Chondrocyte (in vitro differentiated cells): ENCODE data around the gene LYVE1. TPM values are rescaled to one million over a fixed set of nuclear protein-coding genes. Genes with fewer than 3 reads are reported as not detected.

Experiments
- DNase-seq: peaks from one replicate; pipeline ENCODE4 v3.0.0; 2021; ENCODE audit warnings: mixed read lengths, low spot score
- H3K27ac Mint-ChIP-seq: one replicate; pipeline ENCODE4 v1.8.0; 2021; ENCODE audit warnings: mild to moderate bottlenecking, moderate library complexity, mixed read lengths; ENCODE audit not compliant: unreplicated experiment
- H3K27me3 Mint-ChIP-seq: 2 replicates; pipeline ENCODE4 v1.8.0; 2021; ENCODE audit warnings: low read depth, mixed read lengths
- H3K36me3 Mint-ChIP-seq: 2 replicates; pipeline ENCODE4 v1.8.0; 2021; ENCODE audit warnings: low read depth, mixed read lengths
- H3K4me1 Mint-ChIP-seq: 2 replicates; pipeline ENCODE4 v1.8.0; 2021; ENCODE audit warnings: low read depth, mild to moderate bottlenecking, mixed read lengths
- H3K4me3 Mint-ChIP-seq: one replicate; pipeline ENCODE4 v1.8.0; 2021; ENCODE audit warnings: mild to moderate bottlenecking, moderate library complexity, mixed read lengths; ENCODE audit not compliant: unreplicated experiment
- H3K9me3 Mint-ChIP-seq: 2 replicates; pipeline ENCODE4 v1.8.0; 2021; ENCODE audit warnings: low read depth, mixed read lengths
- total RNA-seq: library from RNA; stranded (reverse); gene quantifications from 3 replicates; pipeline ENCODE4 v1.2.1, GENCODE V29; 2021
- TF ChIP-seq, protein P1 (sequence below): fragments of 200-600 bp; sonication (generic); IDR thresholded peaks from 2 replicates; pipeline ENCODE4 v1.5.0; 2021; ENCODE audit warnings: antibody characterized with exemption, mild to moderate bottlenecking, moderate library complexity

The LYVE1 gene
- total RNA-seq, 1 donor from 2014 or later: 3.5 TPM

DNA sequence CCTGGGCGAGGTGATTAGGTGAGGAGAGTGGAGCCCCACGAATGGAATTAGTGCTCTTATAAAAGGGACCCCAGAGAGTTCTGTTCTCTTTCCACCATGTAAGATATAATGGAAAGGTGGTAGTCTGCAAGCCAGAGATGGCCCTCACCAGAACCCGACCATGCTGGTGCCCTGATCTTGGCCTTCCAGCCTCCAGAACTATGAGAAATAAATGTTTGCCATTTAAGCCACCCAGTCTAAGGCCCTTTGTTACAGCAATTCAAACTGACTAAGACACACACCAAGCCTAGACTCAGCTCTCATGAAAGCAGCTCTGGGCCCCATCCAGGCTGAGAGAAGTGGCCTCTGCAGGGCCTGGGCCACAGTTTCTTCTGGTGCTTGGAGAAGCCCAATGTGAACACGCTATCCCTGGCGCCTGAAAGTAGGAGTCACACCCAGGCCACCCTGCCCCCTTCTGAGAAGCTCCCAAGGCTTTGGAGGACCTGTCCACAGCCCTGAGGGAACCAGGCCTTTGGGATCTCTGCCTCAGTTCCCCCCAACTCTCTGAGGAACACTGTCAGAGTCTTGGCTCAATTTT is 35.3 kb upstream of the LYVE1 start:
- Mint-ChIP-seq H3K27ac (peak overlapping the region; percentile 22), H3K36me3 (peaks cover 18% of the 10 kb centered on the region), H3K4me1 (peaks cover 70% of the 10 kb centered on the region), H3K27me3 (no peaks in the 10 kb centered on the region), H3K9me3 (no peaks in the 10 kb centered on the region), H3K4me3 (no peak overlapping the region)
- TF ChIP-seq, protein P1, sequence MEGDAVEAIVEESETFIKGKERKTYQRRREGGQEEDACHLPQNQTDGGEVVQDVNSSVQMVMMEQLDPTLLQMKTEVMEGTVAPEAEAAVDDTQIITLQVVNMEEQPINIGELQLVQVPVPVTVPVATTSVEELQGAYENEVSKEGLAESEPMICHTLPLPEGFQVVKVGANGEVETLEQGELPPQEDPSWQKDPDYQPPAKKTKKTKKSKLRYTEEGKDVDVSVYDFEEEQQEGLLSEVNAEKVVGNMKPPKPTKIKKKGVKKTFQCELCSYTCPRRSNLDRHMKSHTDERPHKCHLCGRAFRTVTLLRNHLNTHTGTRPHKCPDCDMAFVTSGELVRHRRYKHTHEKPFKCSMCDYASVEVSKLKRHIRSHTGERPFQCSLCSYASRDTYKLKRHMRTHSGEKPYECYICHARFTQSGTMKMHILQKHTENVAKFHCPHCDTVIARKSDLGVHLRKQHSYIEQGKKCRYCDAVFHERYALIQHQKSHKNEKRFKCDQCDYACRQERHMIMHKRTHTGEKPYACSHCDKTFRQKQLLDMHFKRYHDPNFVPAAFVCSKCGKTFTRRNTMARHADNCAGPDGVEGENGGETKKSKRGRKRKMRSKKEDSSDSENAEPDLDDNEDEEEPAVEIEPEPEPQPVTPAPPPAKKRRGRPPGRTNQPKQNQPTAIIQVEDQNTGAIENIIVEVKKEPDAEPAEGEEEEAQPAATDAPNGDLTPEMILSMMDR: no peak
- DNase-seq: no peak

DNA sequence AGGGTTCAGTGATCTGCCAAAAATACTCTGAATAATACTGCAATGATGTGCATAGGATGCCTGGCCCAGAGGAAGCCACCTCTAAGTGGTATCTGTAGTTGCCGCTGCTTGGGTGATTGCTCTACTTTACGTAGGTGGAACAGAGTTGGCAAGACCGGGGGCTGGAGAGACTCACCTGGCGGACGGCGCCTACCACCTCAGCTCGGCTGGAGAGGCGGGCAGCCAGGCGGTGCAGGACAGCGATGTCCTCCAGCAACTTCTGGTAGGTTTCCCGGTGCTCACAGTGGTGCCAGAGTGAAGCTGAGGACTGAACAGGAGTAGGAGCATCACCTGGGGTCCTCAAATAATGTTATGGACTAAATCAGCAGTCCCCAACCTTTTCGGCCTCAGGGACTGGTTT is 34.5 kb upstream of the LYVE1 start:
- Mint-ChIP-seq H3K4me3 (no peak overlapping the region), H3K9me3 (no peaks in the 10 kb centered on the region), H3K4me1 (peaks cover 73% of the 10 kb centered on the region), H3K27ac (no peak overlapping the region), H3K36me3 (peaks cover 19% of the 10 kb centered on the region), H3K27me3 (no peaks in the 10 kb centered on the region)
- no peak for DNase-seq
- TF ChIP-seq, protein P1: no peak

DNA sequence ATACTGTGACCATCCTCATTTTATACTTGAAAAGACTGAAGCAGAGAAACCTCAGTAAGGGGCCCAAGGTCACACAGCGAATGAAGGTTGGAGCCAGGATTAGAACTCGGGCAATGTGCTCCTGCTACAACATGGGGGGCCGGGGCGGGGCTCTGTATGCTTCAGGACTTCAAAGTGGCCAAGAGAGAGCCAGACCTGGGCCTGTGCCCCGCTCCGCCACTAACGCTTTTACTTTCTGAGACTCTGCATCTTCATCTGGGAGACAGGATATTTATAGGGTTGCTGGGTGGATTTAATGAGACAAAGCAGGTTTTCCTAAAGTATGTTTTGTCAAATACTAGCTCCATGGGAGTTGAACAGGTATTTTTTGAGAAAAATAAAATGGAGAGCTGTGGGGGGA is 33.9 kb upstream of the LYVE1 start:
- Mint-ChIP-seq H3K27me3 (no peaks in the 10 kb centered on the region), H3K36me3 (peaks cover 22% of the 10 kb centered on the region), H3K4me3 (no peak overlapping the region), H3K27ac (peak overlapping the region; percentile 20), H3K4me1 (peaks cover 69% of the 10 kb centered on the region), H3K9me3 (no peaks in the 10 kb centered on the region)
- TF ChIP-seq, protein P1: no peak
- DNase-seq: no peak

DNA sequence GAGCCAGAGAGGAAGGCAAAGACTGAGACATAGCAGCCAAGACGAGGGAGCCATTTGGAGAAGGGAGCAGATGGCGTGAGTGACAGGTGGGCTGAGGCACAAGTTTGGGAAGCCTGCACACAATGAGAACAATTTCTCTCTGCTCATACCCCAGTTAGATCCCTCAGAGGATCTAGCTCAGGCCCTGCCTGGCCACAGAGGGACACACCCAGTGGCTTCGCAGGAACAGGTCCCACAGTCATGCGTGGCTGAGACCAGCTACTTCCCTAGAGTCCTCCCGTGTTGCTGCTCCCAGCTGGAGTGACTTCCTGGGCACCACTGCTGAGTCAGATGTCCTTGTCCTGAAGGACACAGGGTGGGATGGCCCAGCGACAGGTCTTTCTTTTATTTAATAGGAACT is 33.4 kb upstream of the LYVE1 start:
- Mint-ChIP-seq H3K36me3 (peaks cover 22% of the 10 kb centered on the region), H3K27me3 (no peaks in the 10 kb centered on the region), H3K4me1 (peaks cover 64% of the 10 kb centered on the region), H3K4me3 (no peak overlapping the region), H3K9me3 (no peaks in the 10 kb centered on the region), H3K27ac (peak overlapping the region; percentile 49)
- DNase-seq: no peak
- TF ChIP-seq, protein P1: no peak

DNA sequence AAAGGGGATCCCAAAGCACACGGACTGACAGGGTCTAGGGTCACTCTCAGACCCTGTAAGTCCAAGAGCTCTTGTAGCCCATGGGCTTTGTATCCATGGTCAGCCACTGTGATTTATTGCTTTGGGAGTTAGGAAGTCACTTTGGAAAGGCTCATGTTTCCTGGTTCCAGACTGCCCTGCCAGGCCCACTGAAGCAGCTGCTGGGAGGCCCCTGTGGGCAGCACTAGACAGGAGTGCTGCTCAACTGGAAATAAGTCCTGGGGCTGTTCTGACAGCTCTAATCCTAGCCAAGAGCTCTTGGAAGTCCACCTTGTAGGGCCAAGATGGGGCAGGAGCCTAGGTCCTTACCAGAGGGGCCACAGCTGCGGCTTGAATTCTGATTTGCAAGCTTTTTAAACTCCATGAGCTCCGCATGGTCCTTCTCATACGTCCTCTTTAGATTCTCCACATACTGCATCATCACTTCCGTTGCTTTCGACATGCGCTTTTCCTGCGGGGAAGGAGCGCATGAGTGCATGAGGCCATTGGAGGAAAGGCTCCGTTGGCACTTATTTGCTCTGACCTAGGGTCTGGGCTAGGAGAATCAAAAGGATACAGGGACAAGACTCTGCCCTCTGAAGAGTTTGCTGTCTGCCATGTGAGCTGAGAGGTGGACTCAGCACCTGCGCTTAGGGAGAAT is 32.2 kb upstream of the LYVE1 start:
- H3K4me1 Mint-ChIP-seq: peaks cover 53% of the 10 kb centered on the region
- H3K36me3 Mint-ChIP-seq: peaks cover 25% of the 10 kb centered on the region
- TF ChIP-seq, protein P1: no peak
- H3K9me3 Mint-ChIP-seq: peaks cover 7% of the 10 kb centered on the region
- no peaks in the 10 kb centered on the region for H3K27me3 Mint-ChIP-seq
- no peak overlapping the region for H3K4me3 Mint-ChIP-seq
- no peak for DNase-seq
- peak overlapping the region; percentile 90 for H3K27ac Mint-ChIP-seq
